K562 (cell line): ENCODE measurements around the gene RPUSD1. TPM values are rescaled to one million over a fixed set of nuclear protein-coding genes. Genes with fewer than 3 reads are reported as not detected.

Experiments
- CC2D1A ChIP-seq: fragments of 450-650 bp; IDR thresholded peaks from 2 replicates; pipeline ENCODE4 v1.6.1; 2017; ENCODE audit warnings: mild to moderate bottlenecking
- CHD1 ChIP-seq: fragments of 200-600 bp; sonication (generic); IDR thresholded peaks from one replicate; pipeline ENCODE4 v1.6.1; 2012; ENCODE audit warnings: mild to moderate bottlenecking, moderate library complexity, low read length, inconsistent platforms
- EP300 ChIP-seq: IDR thresholded peaks from 2 replicates; pipeline ENCODE4 v1.6.1; 2012; ENCODE audit warnings: low read length, improper control_type of control experiment
- GATAD2B ChIP-seq: fragments of 450-650 bp; IDR thresholded peaks from 2 replicates; pipeline ENCODE4 v1.6.1; 2017; ENCODE audit warnings: mild to moderate bottlenecking, borderline replicate concordance
- GTF3C2 ChIP-seq: IDR thresholded peaks from 3 replicates; pipeline ENCODE4 v1.6.1; 2011; ENCODE audit warnings: borderline replicate concordance, mild to moderate bottlenecking, moderate library complexity; ENCODE audit not compliant: insufficient read length; ENCODE audit errors: extremely low read depth
- KLF16 ChIP-seq: IDR thresholded peaks from 2 replicates; pipeline ENCODE4 v1.6.1; 2016; ENCODE audit warnings: antibody characterized with exemption
- POLR2H ChIP-seq: IDR thresholded peaks from 2 replicates; pipeline ENCODE4 v1.6.1; 2016; ENCODE audit warnings: missing genetic modification characterization, low read depth, mild to moderate bottlenecking, control low read depth, missing compliant biosample characterization, moderate library complexity
- PTTG1 ChIP-seq: fragments of 450-650 bp; IDR thresholded peaks from 2 replicates; pipeline ENCODE4 v1.6.1; 2016; ENCODE audit warnings: low read depth, mild to moderate bottlenecking, missing genetic modification characterization, missing compliant biosample characterization
- RFX7 ChIP-seq: fragments of 250-450 bp; sonication (Bioruptor Pico); IDR thresholded peaks from 2 replicates; pipeline ENCODE4 v1.5.1; 2021; ENCODE audit warnings: mild to moderate bottlenecking
- STAG1 ChIP-seq: sonication (generic); formaldehyde crosslinking; IDR thresholded peaks from 2 replicates; pipeline ENCODE4 v1.5.0; 2020; ENCODE audit warnings: missing genetic modification reagents, borderline replicate concordance
- STAT5A ChIP-seq: IDR thresholded peaks from 2 replicates; pipeline ENCODE4 v1.6.1; 2012; ENCODE audit warnings: low read length, inconsistent platforms, borderline replicate concordance
- polyA plus RNA-seq, 8 experiments: library from polyadenylated mRNA; depleted of rRNA in 4 of 8; stranded (reverse) in 5 of 8; unstranded in 3 of 8; fragments of >200 nt; fragmentation: Nextera tagmentation in 2 of 8; fragmentation: Illumina TruSeq in 1 of 8; extraction: Ambion mirVana in 2 of 8; extraction: Trizol in 1 of 8; gene quantifications; 2 replicates each; pipeline versions ENCODE4 v1.2.1 to v1.2.3, GENCODE V29; 2011 to 2014; ENCODE audit warnings: inconsistent platforms in 1 of 8, missing spikeins in 1 of 8
- total RNA-seq, 7 experiments: library from RNA; depleted of rRNA in 6 of 7; stranded (reverse); fragments of >200 nt in 6 of 7; fragmentation: Illumina TruSeq in 2 of 7; extraction: Trizol in 2 of 7; gene quantifications; 2 replicates each; pipeline versions ENCODE4 v1.2.1 to v1.2.3, GENCODE V29; 2011 to 2021; ENCODE audit warnings: low replicate concordance in 1 of 7
- TF ChIP-seq, protein P1 (sequence below): fragments of 250-450 bp; sonication (Bioruptor Pico); IDR thresholded peaks from 2 replicates; pipeline ENCODE4 v1.5.0; 2021
- TF ChIP-seq, protein P2 (sequence below): IDR thresholded peaks from 2 replicates; pipeline ENCODE4 v1.6.1; 2012; ENCODE audit warnings: low read depth, low read length, improper control_type of control experiment, borderline replicate concordance
- TF ChIP-seq, protein P3 (sequence below): sonication (generic); formaldehyde crosslinking; IDR thresholded peaks from 2 replicates; pipeline ENCODE4 v1.8.0; 2023; ENCODE audit warnings: missing genetic modification reagents, mild to moderate bottlenecking, borderline replicate concordance

Gene RPUSD1
- total and polyA plus RNA-seq, 9 of the 15 experiments (the other 6 are each of a cell fraction or from before 2014, with no cell fraction given), result 0.45 to 56.6 (median 12.0) TPM

DNA sequence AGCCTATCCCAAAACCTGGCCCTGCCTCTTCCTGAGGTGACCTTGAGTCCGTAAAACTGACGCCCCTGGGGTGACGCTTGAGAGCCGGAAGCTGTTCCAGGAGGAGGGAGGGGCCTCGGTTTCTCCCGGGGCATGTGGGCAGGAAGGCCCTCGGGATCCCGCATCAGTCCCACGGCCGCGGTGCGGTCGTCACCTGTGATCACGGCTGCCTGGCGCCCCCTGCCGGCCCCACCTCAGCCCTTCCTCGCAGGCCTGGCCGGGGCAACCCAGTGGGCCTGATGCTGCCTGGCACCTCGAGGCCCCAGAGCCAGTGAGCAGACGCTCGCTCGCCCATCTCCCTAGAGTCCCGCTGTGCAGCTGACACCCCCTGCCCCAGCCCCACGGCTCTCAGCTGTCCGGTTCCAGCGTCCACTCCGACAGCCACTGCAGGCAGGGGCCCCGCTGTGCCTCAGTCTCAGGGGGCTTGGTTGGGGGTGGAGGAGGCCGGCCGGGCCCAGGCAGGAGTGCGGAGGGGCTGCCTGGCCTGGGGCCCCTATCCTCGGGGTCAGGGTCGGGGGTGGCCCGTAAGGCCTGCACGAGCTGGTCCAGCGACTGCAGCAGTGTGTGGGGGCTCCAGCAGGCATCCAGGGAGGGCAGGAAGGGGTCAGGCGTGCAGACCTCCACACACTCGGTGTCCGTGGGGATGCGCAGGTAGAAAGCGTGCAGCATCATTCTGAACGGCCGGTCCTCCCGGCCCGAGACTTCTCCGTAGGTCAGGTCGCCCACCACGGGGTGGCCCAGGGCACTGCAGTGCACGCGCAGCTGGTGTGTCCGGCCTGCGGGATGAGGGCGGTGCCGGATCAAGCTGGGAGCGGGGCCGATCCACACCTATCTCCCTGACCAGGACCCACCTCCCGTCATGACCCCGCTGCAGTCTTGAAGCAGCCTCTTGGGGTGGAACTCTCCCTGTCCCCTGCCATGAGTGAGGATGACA is 2.3 kb downstream of the RPUSD1 start (continued):
- TF ChIP-seq, protein P1, sequence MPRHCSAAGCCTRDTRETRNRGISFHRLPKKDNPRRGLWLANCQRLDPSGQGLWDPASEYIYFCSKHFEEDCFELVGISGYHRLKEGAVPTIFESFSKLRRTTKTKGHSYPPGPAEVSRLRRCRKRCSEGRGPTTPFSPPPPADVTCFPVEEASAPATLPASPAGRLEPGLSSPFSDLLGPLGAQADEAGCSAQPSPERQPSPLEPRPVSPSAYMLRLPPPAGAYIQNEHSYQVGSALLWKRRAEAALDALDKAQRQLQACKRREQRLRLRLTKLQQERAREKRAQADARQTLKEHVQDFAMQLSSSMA (CRISPR knock-in tag), result no peak
- TF ChIP-seq POLR2H (tag), result no peak
- no peak for TF ChIP-seq PTTG1
- no peak for TF ChIP-seq STAT5A
- TF ChIP-seq CHD1, result no peak
- TF ChIP-seq, protein P2, sequence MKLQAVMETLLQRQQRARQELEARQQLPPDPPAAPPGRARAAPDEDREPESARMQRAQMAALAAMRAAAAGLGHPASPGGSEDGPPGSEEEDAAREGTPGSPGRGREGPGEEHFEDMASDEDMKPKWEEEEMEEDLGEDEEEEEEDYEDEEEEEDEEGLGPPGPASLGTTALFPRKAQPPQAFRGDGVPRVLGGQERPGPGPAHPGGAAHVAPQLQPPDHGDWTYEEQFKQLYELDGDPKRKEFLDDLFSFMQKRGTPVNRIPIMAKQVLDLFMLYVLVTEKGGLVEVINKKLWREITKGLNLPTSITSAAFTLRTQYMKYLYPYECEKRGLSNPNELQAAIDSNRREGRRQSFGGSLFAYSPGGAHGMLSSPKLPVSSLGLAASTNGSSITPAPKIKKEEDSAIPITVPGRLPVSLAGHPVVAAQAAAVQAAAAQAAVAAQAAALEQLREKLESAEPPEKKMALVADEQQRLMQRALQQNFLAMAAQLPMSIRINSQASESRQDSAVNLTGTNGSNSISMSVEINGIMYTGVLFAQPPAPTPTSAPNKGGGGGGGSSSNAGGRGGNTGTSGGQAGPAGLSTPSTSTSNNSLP, result no peak
- TF ChIP-seq EP300, result no peak
- no peak for TF ChIP-seq KLF16
- peak; percentile 88; the same call in 1 of the 2 replicates for TF ChIP-seq STAG1
- TF ChIP-seq CC2D1A, result 0 out of 2 replicates have a peak, but pooled peaks have one; percentile 18
- TF ChIP-seq, protein P3, sequence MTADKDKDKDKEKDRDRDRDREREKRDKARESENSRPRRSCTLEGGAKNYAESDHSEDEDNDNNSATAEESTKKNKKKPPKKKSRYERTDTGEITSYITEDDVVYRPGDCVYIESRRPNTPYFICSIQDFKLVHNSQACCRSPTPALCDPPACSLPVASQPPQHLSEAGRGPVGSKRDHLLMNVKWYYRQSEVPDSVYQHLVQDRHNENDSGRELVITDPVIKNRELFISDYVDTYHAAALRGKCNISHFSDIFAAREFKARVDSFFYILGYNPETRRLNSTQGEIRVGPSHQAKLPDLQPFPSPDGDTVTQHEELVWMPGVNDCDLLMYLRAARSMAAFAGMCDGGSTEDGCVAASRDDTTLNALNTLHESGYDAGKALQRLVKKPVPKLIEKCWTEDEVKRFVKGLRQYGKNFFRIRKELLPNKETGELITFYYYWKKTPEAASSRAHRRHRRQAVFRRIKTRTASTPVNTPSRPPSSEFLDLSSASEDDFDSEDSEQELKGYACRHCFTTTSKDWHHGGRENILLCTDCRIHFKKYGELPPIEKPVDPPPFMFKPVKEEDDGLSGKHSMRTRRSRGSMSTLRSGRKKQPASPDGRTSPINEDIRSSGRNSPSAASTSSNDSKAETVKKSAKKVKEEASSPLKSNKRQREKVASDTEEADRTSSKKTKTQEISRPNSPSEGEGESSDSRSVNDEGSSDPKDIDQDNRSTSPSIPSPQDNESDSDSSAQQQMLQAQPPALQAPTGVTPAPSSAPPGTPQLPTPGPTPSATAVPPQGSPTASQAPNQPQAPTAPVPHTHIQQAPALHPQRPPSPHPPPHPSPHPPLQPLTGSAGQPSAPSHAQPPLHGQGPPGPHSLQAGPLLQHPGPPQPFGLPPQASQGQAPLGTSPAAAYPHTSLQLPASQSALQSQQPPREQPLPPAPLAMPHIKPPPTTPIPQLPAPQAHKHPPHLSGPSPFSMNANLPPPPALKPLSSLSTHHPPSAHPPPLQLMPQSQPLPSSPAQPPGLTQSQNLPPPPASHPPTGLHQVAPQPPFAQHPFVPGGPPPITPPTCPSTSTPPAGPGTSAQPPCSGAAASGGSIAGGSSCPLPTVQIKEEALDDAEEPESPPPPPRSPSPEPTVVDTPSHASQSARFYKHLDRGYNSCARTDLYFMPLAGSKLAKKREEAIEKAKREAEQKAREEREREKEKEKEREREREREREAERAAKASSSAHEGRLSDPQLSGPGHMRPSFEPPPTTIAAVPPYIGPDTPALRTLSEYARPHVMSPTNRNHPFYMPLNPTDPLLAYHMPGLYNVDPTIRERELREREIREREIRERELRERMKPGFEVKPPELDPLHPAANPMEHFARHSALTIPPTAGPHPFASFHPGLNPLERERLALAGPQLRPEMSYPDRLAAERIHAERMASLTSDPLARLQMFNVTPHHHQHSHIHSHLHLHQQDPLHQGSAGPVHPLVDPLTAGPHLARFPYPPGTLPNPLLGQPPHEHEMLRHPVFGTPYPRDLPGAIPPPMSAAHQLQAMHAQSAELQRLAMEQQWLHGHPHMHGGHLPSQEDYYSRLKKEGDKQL (CRISPR knock-in tag), result no peak
- no peak for TF ChIP-seq RFX7 (CRISPR knock-in tag)
- TF ChIP-seq GTF3C2, result no peak
- TF ChIP-seq GATAD2B, result peak; percentile 46; the same call in 1 of the 2 replicates
